ENCODE data around the gene VWA1.
"Not testable (repeated sequence)": the region's sequence is repeated elsewhere in the genome, so short reads cannot be mapped to it uniquely, and the experiment has no call there.

VWA1 gene

DNA sequence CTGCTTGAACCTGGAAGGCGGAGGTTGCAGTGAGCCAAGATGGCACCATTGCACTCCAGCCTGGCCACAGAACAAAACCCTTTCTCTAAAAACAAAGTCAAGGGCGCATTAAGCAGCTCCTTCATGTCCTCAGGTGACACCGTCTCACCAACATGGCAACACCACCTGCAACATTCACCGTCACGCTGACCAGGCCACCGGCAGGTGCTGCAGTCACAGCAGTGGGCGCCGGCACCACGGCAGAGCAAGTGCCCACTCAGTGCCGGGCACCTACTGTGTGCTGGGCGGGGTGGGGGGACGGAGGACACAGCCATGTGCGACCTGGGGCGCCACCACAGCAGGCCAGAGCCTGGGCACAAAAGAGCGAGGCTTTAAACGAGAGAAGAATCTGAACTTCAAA is 48.2 kb downstream of the VWA1 start:
- no peak overlapping the region for H3K4me3 ChIP-seq (replicated peaks; ENCODE audit: low read depth, low read length)
- no peak for DNase-seq (ENCODE audit: extremely low read depth, low read depth)
- TF ChIP-seq, protein P1, sequence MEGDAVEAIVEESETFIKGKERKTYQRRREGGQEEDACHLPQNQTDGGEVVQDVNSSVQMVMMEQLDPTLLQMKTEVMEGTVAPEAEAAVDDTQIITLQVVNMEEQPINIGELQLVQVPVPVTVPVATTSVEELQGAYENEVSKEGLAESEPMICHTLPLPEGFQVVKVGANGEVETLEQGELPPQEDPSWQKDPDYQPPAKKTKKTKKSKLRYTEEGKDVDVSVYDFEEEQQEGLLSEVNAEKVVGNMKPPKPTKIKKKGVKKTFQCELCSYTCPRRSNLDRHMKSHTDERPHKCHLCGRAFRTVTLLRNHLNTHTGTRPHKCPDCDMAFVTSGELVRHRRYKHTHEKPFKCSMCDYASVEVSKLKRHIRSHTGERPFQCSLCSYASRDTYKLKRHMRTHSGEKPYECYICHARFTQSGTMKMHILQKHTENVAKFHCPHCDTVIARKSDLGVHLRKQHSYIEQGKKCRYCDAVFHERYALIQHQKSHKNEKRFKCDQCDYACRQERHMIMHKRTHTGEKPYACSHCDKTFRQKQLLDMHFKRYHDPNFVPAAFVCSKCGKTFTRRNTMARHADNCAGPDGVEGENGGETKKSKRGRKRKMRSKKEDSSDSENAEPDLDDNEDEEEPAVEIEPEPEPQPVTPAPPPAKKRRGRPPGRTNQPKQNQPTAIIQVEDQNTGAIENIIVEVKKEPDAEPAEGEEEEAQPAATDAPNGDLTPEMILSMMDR (IDR thresholded peaks at IDR 0.05; ENCODE audit: low read depth, low read length, missing control alignments), result no peak

DNA sequence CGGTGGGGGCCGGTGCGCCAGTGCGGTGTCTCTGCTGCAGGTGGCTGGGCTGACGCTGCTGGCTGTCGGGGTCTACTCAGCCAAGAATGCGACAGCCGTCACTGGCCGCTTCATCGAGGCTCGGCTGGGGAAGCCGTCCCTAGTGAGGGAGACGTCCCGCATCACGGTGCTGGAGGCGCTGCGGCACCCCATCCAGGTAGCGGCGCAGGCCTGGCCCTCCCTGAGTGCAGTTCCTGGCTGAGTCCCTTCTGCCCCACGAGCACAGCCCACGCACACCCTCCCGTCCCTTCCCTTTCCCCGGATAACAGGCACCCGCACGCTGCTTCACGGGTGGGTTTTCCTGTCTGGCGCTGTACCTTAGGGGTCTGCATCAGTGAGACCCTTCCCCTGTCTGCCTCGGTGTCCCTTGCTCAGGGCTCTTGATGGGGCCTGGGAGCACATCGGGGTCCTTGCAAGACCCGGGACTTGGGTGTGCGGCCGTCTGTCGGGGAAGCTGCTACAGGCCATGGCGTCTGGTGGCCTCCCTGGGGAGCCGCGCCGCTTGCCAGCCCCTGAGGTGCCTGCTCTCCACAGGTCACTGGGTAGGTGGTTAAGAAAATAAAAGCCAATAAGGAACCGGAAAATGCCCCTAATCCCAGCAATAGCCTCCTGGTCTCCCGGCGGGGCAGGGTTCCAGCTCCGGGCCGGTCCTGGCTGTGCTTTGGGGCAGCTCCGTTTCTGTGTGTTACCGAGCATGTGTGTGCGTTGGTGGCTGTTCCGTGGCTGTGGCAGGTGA is 49.7 kb downstream of the VWA1 start:
- not testable (repeated sequence) for DNase-seq (ENCODE audit: extremely low read depth, low read depth); H3K4me3 ChIP-seq (replicated peaks; ENCODE audit: low read depth, low read length)

DNA sequence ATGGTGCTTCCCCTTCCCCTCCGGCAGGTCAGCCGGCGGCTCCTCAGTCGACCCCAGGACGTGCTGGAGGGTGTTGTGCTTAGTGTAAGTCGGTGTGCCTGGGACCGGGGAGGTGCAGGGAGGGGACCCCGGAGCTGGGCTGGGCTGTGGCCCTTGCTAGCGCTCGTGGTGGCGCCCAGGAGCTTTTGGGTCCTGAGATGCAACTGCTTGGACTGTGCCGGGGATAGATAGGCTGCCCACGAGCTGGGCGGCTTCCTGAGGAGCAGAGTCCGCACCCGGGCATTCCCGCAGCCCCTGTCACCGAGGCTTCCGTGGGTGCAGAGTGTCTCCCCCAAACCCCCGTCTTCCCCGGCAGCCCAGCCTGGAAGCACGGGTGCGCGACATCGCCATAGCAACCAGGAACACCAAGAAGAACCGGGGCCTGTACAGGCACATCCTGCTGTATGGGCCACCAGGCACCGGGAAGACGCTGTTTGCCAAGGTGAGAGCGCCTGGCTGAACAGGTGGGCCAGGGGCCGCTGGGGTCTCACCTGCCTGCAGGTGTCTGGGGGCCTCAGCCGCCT is 50.3 kb downstream of the VWA1 start:
- not testable (repeated sequence) for DNase-seq (ENCODE audit: extremely low read depth, low read depth); H3K4me3 ChIP-seq (replicated peaks; ENCODE audit: low read depth, low read length)

DNA sequence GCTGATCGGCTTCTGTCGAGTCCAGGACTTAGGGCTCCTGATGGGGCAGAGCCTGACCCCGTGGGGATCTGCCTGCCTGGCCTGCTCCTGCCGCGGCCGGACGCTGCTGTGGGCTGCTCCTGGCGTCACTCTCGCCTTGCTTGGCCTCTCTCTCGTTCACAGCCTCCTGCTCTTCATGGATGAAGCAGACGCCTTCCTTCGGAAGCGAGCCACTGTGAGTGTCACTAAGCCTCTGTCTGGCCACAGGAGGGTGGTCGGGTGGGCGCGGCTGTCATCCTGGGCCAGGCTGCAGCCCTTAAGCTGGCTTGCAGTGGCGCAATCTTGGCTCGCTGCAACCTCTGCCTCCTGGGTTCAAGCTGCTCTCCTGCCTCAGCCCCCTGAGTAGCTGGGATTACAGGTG is 52.2 kb downstream of the VWA1 start:
- TF ChIP-seq, protein P1 (IDR thresholded peaks at IDR 0.05; ENCODE audit: low read depth, low read length, missing control alignments), result no peak
- no peak for DNase-seq (ENCODE audit: extremely low read depth, low read depth)

DNA sequence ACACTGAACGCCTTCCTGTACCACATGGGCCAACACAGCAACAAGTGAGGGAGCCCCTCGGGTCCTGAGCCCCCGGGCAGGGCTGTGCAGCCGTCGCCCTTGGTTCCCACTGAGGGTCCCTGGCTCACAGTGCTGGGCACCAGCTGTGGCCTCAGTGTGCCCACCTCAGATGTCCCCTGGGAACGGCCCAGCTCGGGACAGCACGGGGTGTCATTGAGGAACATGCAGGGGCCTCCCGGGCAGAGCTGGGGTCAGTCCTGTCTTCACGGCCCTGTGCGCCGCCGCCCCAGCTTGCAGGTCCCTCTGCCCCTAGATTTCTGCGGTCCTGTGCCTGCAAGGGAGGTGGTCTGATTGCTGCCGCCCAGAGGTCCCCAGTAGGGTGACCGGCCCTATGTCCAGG is 53.7 kb downstream of the VWA1 start:
- no peak for DNase-seq (ENCODE audit: extremely low read depth, low read depth)
- H3K4me3 ChIP-seq (replicated peaks; ENCODE audit: low read depth, low read length), result no peak overlapping the region
- TF ChIP-seq, protein P1 (IDR thresholded peaks at IDR 0.05; ENCODE audit: low read depth, low read length, missing control alignments), result no peak

More for the DNA sequence above, 52.2 kb downstream of the VWA1 start:
- H3K4me3 ChIP-seq (replicated peaks; ENCODE audit: low read depth, low read length), result no peak overlapping the region

DNA sequence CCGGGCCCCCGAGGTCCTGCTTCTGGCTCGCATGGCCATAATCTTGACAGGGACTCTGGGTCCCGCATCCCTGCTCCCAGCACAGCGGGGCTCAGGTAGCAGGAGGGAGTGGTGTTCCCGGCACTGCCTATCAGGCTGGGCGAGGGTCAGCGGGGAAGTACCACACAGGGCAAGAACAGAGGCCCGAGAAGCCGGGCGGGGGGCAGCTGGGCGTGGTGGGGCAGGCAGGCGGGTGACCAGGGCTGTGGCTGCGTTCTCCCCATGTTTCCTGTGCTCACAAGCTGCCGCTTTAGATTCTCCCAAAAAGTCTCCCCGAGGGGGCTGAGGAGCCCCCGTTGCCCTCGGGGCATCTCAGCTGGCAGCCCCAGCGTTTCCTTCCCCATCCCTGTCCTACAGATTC is 54.4 kb downstream of the VWA1 start:
- TF ChIP-seq, protein P1 (IDR thresholded peaks at IDR 0.05; ENCODE audit: low read depth, low read length, missing control alignments), result no peak
- H3K4me3 ChIP-seq (replicated peaks; ENCODE audit: low read depth, low read length), result no peak overlapping the region
- DNase-seq (ENCODE audit: extremely low read depth, low read depth), result no peak

DNA sequence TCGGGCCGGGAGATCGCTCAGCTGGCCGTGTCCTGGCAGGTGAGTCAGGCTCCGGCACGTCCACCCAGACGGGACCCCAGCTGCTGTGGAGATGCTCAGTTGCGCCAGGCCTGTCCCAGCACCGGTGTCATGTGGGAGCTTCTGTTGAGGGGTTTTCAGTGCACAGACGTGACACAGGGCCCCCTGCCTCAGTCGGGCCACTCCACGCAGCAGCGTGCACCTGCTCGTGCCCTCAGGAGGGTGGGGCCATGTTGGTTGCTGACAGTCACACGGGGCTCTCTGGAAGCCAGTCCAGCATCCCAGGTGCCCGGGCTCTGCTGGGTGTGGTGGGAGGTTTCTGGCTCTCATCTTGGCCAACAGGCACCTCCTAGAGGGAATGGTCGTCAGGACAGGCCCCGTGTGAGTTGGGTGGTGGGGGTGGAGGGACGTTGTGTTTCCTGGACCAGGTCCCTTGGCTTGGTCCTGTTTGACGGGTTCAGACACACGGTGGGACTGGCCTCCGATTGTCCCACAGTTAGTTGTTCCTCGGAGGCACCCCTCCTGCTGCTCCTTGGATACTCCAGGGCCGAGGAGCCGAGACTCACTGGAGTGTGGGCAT is 55.2 kb downstream of the VWA1 start:
- TF ChIP-seq, protein P1 (IDR thresholded peaks at IDR 0.05; ENCODE audit: low read depth, low read length, missing control alignments), result no peak
- DNase-seq (ENCODE audit: extremely low read depth, low read depth), result no peak
- H3K4me3 ChIP-seq (replicated peaks; ENCODE audit: low read depth, low read length), result no peak overlapping the region
